ENCODE data around the gene INVS.

- TF ChIP-seq NFIC (IDR thresholded peaks at IDR 0.05) (no peak), YY1 (IDR thresholded peaks at IDR 0.05; ENCODE audit: low read depth) (no peak), MAX (IDR thresholded peaks at IDR 0.05) (no peak)
Observed at GRCh38 chr9:100101608-100102007, 2.6 kb downstream of the INVS start.

All from Ishikawa (cell line).